NCI-H1092 (cell line): ENCODE results near the gene LRRC75A.
"Not testable (repeated sequence)": the region's sequence is repeated elsewhere in the genome, so short reads cannot be mapped to it uniquely, and the experiment has no call there.

Experiments used
- DNase-seq: peaks from one replicate; lab custom pipeline; 2025; lab: John Stamatoyannopoulos, UW

Gene LRRC75A

DNA sequence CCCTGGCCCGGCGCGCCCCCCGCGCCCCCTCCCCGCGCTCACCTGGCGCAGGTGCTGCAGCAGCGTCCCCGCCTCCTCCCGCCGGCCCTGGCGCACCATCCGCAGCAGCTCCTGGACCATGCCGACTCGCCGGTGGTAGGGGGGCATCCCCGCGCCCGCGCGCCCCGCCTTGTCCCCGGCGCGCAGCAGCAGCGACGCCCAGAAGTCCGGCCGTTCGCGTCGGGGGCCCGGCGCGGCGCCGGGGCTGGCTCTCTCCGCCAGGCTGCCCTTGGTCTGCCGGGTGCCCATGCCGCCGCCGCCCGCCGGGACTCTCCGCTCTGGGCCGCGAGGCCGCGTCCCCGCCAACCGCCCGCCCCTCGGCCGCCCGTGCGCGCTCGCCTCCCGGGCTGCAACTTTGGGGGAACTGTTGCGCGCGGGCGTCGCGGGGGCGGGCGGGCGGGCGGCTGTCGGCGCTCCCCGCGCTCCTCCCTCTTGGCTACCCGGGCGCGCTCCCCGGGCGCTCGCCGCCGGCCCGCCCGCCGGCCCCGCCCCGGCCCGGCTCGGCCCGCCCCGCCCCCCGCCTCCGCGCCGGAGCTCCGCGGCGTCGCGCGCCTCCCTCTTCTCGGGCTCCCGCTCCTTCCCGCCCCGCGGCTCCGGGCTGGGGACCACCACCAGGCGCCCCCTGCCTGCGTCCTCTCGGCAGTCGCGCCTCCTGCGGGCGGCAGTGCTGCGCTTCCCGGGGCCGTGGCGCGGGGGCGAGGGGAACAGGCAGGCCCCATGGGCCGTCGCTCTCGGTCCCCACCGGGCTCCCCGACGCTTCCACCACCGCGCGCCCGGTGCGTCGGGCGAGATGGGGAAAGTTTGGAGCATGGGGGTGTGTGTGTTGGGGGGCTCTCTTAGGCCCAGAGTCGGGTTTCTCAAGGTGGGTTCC is at the start of gene LRRC75A:
Gene LRRC75A, minus strand, starts transcription at position 491 of the 910 bp plus-strand sequence. Its CDS starts 203 bp downstream, at position 288.
- peak; percentile 43 for DNase-seq

- no peak for DNase-seq
Measured at GRCh38 chr17:16537130-16537458, 45.1 kb upstream of the LRRC75A start.

DNA sequence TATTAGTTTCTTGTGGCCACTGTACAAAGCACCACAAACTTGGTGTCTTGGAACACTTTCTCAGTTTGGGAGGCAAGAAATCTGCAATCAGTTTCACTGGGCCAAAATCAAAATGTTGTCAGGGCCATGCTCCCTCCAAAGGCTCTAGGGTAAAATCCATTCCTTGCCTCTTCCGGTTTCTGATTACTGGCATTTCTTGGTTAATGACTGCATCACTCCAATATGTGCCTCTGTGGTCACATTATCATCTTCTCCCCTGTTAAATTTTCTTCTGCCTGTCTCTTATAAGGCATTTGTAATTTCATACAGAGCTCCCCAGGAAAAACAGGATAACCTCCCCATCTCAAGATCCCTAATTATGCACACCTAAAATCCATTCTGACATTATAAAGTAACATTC is 42.2 kb upstream of the LRRC75A start:
- DNase-seq: no peak

DNA sequence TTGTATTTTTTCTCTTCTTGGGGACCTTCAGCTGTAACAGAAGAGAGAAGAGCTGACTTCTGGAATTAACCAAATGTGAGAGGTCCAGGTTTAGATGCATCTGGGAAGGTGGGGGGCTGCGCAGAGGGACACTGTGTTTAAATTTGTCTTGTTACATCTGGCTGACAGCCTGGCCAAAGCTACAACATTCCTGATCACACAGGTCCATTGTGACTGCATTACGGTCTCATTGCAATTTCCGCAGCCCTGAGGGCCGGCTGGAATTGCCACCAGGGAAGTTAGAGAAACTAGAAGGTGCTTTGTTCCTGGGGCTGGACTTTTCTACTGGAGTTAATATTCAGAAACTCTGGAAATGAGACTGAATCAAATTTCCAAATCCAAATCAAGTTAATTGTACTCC is 37.9 kb upstream of the LRRC75A start:
- DNase-seq: no peak

DNA sequence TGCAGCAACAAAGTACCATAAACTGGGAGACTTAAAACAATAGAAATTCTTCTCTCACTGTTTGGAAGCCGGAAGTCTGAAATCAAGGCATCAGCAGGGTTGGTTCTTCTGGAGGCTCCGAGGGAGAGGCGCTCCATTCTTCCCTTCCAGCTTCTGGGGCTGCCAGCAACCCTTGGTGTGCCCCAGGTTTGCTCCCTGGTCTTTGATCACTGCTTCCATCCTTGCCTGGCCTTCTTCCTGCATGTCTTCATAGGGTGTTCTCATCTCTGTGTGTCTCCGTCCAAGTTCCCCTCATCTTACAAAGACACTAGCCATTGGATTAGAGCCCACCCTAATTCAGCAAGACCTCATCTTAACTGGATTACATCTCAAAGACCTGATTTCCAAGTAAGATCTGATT is 35.3 kb upstream of the LRRC75A start:
- DNase-seq: no peak

GRCh38 chr17:16525556-16525955 is 33.6 kb upstream of the LRRC75A start:
- not testable (repeated sequence) for DNase-seq

DNA sequence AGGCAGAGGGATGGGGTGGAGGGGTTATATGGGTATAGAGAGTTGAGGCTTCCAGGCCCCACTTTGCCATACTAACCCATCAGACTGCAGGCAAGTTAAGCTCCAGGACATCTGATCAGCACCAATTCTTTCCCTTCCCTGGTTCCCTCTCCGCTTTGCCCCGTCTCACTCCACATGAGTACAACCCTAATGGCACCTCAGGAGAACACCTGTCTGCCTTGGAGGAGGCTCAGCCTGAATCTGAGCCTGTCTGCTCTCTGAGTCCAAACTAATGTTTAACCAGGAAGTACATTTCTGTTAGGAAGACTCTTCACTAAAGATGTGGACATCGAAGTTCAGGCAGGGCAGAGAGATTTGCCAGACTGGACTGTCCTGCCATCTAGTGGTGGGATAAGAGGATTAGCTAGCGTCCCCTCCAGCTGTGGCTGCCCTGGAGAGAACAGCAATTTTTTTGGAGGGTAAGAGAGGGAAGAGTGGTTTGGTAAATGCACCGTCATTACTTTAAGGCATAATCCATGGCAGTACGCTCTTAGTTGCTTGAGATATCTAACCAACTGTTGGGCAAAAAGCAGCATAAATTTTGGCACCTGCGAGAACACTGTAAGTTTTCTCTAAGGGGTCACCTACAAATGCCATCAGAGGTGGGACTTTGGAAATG is 29.2 kb upstream of the LRRC75A start:
- DNase-seq: peak; percentile 68

DNA sequence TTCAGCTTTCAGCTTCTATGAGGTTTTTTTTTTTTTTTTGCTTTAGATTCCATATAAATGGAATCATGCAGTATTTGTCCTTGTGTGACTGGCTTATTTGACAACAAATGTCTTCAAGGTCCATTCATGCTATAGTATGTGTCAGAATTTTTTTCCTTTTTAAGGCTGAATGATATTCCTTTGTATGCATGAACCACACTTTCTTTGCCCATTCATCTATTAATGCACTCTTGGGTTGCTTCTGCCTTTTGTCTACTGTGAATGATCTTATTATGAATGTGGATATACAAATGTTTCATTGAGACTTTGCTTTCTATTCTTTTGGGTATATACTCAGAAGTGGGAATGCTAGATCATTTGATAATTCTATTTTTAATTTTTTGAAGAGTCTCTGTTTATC is 27.0 kb upstream of the LRRC75A start:
- no peak for DNase-seq

GRCh38 chr17:16517477-16517876 is 25.5 kb upstream of the LRRC75A start:
- DNase-seq: no peak

GRCh38 chr17:16516594-16517051 is 24.6 kb upstream of the LRRC75A start:
- no peak for DNase-seq

- DNase-seq: no peak
Measured at GRCh38 chr17:16515933-16516332, 23.9 kb upstream of the LRRC75A start.

- peak; percentile 10 for DNase-seq
Measured at GRCh38 chr17:16513873-16514272, 21.9 kb upstream of the LRRC75A start.

- peak; percentile 57 for DNase-seq
Measured at GRCh38 chr17:16512011-16512410, 20.0 kb upstream of the LRRC75A start.

DNA sequence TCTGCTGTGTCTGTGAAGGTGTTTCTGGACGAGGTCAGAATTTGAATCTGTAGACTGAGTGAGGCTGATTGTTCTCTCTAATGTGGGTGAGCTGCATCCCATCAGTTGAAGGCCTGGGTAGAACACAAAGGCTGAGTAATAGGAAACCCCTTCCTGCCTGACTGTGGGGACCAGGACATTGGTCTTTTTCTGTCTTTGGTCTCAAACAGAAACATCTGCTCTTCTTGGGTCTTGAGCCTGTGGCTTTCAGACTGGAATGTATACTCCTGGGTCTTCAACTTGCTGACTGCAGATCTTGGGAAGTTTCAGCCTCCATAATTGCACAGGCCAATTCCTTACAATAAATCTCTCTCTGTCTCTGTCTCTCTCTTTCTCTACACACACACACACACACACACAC is 19.6 kb upstream of the LRRC75A start:
- DNase-seq: no peak

GRCh38 chr17:16507918-16508533 is 16.0 kb upstream of the LRRC75A start:
- no peak for DNase-seq

DNA sequence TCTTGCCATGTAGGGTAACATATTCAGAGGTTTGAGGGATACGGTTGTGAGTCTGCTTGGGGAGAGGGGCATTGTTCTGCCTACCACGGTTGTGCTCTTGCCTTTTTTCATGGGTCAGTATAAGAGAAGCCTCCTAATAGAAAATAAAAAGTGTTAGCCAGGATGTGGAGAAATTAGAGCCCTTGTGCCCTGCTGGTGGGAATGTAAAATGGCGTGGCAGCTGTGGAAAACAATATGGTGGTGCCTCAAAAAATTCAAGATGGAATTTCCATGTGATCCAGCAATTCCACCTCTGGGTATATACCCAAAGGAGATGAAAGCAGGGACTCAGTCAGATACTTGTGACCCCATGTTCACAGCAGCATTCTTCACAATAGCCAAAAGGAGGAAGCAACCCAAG is 14.2 kb upstream of the LRRC75A start:
- no peak for DNase-seq

GRCh38 chr17:16504984-16505383 is 13.0 kb upstream of the LRRC75A start:
- no peak for DNase-seq

DNA sequence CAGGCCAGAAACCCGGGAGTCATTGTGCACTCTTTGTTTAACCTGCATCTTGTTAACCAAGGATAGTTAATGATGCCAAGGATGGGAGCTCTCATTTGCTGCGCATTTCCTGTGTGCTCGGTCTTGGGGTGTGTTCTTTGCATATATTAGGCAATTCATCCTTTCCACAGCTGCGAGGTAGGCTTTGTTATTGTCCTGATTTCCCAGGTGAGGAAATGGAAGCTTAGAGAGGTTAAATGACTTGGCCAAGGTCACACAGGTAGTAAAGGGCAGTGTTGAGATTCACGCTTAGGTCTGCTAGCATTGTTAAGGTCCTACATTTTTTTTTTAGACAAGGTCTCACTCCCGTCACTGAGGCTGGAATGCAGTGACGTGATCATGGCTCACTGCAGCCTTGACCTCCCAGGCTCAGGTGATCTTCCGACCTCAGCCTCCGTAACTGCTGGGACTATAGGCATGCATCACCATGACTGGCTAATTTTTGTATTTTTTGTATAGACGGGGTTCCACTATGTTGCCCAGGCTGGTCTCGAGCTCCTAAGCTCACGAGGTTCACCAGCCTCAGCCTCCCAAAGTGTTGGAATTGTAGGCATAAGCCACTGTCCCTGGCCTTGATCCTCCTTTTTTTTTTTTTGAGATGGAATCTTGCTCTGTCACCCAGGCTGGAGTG is 5.0 kb upstream of the LRRC75A start:
- DNase-seq: no peak

DNA sequence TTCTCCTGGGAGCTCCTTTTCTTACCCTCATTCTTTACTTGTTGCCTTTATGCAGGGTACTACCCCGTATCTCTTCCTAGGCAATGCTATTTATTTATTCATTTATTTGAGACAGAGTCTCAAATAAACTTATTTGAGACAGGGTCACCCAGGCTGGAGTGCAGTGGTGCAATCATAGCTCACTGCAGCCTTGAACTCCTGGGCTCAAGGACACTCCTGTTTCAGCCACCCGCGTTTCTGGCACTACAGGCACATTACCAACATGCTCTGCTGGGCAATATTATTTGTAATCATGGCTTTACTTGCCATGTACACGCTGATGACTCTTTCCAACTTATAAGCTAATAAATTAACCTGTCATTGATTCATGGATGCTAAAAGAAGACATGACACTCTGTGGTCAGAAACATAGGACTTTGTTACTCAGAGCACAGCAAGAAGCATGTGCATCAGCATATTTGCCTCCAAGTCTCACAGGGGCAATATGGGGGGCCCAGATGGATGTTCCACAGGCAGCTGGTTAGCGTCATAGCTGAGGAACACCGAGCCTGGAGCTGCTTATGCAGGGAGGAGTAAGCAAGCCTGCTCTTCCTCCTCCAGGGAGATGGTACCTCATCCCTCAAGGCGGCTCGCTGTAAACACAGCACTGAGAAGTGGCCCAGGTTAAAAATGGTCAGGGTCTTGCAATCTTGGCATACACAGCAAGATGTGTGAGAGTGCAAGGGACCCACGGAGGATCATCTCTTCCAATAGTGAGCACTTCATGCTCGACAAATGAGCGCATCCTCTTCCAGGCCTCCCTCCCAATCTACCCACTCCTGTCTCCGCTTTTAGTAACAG is 4.2 kb upstream of the LRRC75A start:
- no peak for DNase-seq

DNA sequence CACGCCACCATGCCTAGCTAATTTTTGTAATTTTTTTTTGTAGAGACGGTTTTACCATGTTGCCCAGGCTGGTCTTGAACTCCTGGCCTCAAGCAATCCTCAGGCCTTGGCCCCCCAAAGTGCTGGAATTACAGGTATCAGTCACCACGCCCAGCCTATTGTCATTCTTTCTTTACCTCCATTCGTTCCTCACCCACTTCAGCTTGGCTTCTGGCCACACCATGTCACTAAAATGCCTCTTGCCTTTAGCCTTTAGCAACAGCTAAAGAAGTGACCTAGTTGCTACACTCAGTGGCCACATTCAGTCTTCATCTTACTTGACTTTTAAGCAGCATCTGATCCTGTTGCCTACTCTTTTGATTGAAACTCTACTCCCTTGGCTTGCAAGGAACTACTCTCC is 3.6 kb upstream of the LRRC75A start:
- DNase-seq: no peak

DNA sequence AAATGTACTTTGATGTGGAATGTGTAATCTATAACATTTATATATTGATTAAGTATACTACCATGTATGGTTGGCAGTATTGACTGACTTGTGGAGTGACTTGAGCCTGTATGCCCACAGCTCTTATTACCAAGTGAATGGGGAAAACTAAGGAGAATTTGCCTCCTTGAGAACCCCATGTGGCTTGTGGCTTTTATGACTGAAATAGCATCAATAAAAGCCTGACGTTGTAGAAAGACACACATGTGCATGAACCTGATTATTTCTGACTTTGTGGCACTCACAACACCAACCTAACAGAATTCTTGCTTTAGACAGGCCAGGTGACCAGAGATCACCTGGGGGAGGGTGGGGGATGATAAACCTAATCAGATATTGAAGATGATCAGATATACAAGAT is 2.1 kb upstream of the LRRC75A start:
- no peak for DNase-seq
